ENCODE results near the gene RAB7A. TPM values are rescaled to one million over a fixed set of nuclear protein-coding genes. Genes with fewer than 3 reads are reported as not detected.

RAB7A gene
- 32.4 and 33.0 TPM in 2 replicates for total RNA-seq

DNA sequence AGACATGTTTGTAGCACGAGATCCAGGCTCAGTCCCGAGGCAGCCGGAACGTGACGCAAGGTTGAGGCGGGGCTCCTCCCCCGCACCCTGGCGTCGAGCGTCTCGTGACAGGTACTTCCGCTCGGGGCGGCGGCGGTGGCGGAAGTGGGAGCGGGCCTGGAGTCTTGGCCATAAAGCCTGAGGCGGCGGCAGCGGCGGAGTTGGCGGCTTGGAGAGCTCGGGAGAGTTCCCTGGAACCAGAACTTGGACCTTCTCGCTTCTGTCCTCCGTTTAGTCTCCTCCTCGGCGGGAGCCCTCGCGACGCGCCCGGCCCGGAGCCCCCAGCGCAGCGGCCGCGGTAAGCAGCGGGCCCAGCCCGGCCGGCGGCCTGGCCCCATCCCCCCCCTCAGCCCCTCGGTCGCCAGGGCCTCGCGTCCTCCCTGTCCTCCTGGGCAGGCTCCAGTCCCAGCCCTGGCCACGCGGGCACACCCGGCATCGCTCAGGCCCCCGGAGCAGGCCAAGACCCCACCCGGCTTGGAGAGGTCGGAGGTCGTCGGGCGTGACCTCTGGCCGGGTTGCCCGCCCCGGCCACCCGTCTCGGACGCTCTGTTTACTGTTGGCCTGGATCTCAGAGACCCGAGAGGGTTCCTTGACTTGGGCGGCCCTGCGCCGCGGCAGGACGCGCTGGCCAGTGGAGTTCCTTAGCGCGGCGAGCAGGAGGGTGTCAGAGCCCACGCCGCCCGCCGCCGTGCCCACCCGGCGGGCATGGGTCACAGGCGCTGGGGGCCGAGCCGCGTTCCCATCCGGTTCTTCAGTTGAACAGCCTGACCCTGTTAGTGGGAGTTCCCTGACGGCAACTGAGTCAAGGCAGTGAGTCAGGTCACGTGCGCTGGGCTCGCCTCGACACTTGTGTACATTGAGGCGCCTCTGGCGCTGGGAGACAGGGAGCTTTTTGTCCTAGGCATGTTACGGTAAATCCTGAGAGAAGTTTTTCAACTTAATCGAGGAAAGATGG, at the start of gene RAB7A:
TSS of gene RAB7A (plus strand) at position 161 of the 994 bp plus-strand sequence. CDS start 69,185 bp downstream, outside the sequence.

Other genes with a start within 250 kb of the RAB7A start
- gene GATA2, start 233.0 kb upstream of the RAB7A start, total RNA-seq, result under 0.01 TPM in 1 of 2 replicates, not detected in the other
- 369 and 510 TPM in 2 replicates for gene RPN1, start 75.4 kb upstream of the RAB7A start, total RNA-seq
- gene ACAD9, start 153.4 kb downstream of the RAB7A start, total RNA-seq, result 23.2 and 32.8 TPM in 2 replicates

Data from tracheal epithelial cell (primary cell).